ENCODE measurements around the gene NLGN4X. TPM values are rescaled to one million over a fixed set of nuclear protein-coding genes. Genes with fewer than 3 reads are reported as not detected.

The NLGN4X gene
- total RNA-seq, 1 experiment from 2014 or later = 0.05 TPM

GRCh38 chrX:6015423-6015822 is 213.2 kb downstream of the NLGN4X start:
- no peaks in the 10 kb centered on the region for H4K20me1 ChIP-seq (ENCODE audit: insufficient read depth)
- TF ChIP-seq SIN3A (IDR thresholded peaks at IDR 0.05; ENCODE audit: low read depth) = no peak
- no peak for TF ChIP-seq EZH2phosphoT487 (IDR thresholded peaks at IDR 0.05; ENCODE audit: borderline replicate concordance)
- no peak for TF ChIP-seq EGR1 (IDR thresholded peaks at IDR 0.05; ENCODE audit: low read depth)
- TF ChIP-seq SP1 (IDR thresholded peaks at IDR 0.05; ENCODE audit: low read depth) = no peak
- no peak for TF ChIP-seq ZFX (IDR thresholded peaks at IDR 0.05)
- no peak for TF ChIP-seq POLR2A (IDR thresholded peaks at IDR 0.05; ENCODE audit: borderline replicate concordance, extremely low read depth, insufficient read depth, insufficient read length)
- TF ChIP-seq TCF7L2 (IDR thresholded peaks at IDR 0.05; ENCODE audit: borderline replicate concordance, extremely low read depth, insufficient read depth, insufficient read length) = no peak
- no peak for TF ChIP-seq ATF3 (IDR thresholded peaks at IDR 0.05)
- no peak for TF ChIP-seq REST (IDR thresholded peaks at IDR 0.05; ENCODE audit: low read depth)
- TF ChIP-seq RAD21 (IDR thresholded peaks at IDR 0.05; ENCODE audit: low read depth) = no peak
- TF ChIP-seq CEBPB (IDR thresholded peaks at IDR 0.05; ENCODE audit: low read depth) = no peak
- no peak for TF ChIP-seq ZNF274 (IDR thresholded peaks at IDR 0.05; ENCODE audit: low read depth, low read length)
- no peak for TF ChIP-seq ZBTB33 (IDR thresholded peaks at IDR 0.05; ENCODE audit: extremely low read depth, insufficient replicate concordance, low read length)
- no peak for TF ChIP-seq CTCF (IDR thresholded peaks at IDR 0.05 in 2 of 3, conservative IDR thresholded peaks at IDR 0.05 in 1 of 3; ENCODE audit: borderline replicate concordance in 1 of 3, insufficient read depth in 1 of 3, low read depth in 2 of 3, low read length in 2 of 3)
- no peak for TF ChIP-seq EZH2 (IDR thresholded peaks at IDR 0.05)
- no peak for TF ChIP-seq CBX3 (IDR thresholded peaks at IDR 0.05; ENCODE audit: low read depth)
- no peak for TF ChIP-seq FOSL1 (IDR thresholded peaks at IDR 0.05; ENCODE audit: low read depth)
- TF ChIP-seq MAX (IDR thresholded peaks at IDR 0.05) = no peak
- TF ChIP-seq JUND (IDR thresholded peaks at IDR 0.05) = no peak
- H3K9me3 ChIP-seq (ENCODE audit: control insufficient read depth in 1 of 2, insufficient read depth in 1 of 2, low read depth in 1 of 2, low read length in 2 of 2) = no peaks in the 10 kb centered on the region
- BruUV-seq (replicated peaks) = no TSS peak
- H3K9ac ChIP-seq (ENCODE audit: low read length) = no peak overlapping the region
- ATAC-seq (no peak), DNase-seq (ENCODE audit: low read depth, low spot score) (no peak)
- CTCF ChIA-PET = no interaction called here
- H3K4me2 ChIP-seq (ENCODE audit: low read length) = no peak overlapping the region
- H2AFZ ChIP-seq (ENCODE audit: low read depth, low read length, poor library complexity, severe bottlenecking) = no peak overlapping the region
- H3K9me2 ChIP-seq (ENCODE audit: insufficient read depth) = no peaks in the 10 kb centered on the region
- H3K79me2 ChIP-seq (ENCODE audit: insufficient read depth, low read length) = no peaks in the 10 kb centered on the region
- H3K4me1 ChIP-seq (ENCODE audit: control insufficient read depth in 1 of 2, insufficient read depth in 2 of 2, low read length in 2 of 2) = no peaks in the 10 kb centered on the region
- H3K36me3 ChIP-seq (ENCODE audit: control insufficient read depth in 1 of 2, insufficient read depth in 2 of 2, low read length in 2 of 2) = no peaks in the 10 kb centered on the region
- RAD21 ChIA-PET (ENCODE audit: low non-redundant PET in 1 of 2, low total read pairs in 2 of 2, uncharacterized antibody in 2 of 2, unreplicated experiment in 2 of 2) = no interaction called here
- no peak overlapping the region for H3K4me3 ChIP-seq (replicated peaks in 1 of 2; ENCODE audit: low read depth in 1 of 2, low read length in 2 of 2)
- POLR2A ChIA-PET = no interaction called here
- H3K27ac ChIP-seq (ENCODE audit: low read depth, low read length) = no peak overlapping the region
- intact Hi-C loops (cut with micrococcal nuclease) = no loop called here
- no peaks in the 10 kb centered on the region for H3K27me3 ChIP-seq (ENCODE audit: insufficient read depth, low read length)

Data from HCT116 (cell line).